SHP77 treated with DMSO at 0.1 percent for 48 hours (cell line): Measurements from ENCODE around the gene STXBP6.
"Not testable (repeated sequence)": the region's sequence is repeated elsewhere in the genome, so short reads cannot be mapped to it uniquely, and the experiment has no call there.

Source experiments
- DNase-seq: peaks from one replicate; lab custom pipeline; 2025; lab: John Stamatoyannopoulos, UW

The STXBP6 gene

DNA sequence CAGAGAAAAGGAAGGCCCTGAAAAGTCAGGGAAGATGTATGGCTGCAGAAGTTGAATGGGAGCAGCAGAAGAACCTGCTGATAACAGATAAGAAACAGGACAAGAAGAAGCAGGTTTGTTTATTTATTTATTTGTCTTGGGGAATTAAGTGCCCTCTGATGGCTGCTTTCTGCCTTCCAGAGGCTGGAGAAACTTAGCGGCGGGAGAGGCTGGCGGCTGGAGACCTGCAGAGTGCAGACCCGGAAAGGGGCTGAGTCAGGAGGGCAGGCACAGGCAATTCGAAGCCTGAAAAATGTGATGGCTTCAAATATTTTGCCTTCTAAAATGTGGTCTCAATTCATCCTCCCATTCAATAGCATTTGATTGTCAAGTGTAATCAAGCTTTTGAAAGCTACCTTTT lies 247.7 kb downstream of the STXBP6 start:
- no peak for DNase-seq

DNA sequence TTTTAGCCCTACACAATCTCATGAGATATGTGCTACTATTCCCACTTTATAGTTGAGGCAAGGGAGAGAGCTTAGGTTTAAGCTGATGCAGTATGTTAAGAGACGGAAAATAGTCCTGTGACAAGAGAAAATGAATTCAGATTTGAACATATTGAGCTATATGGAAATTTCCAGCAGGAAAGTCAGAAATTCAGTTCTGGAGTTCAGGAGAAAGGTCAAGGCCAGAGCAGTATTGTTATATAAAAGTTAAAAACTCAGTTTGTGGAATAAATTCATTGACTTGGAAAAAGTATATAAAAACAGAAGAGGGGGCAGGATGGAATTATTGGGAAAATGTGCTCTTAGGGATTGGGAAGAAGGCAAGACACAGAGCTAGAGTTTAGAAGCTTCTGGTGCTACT lies 248.9 kb downstream of the STXBP6 start:
- DNase-seq: no peak

DNA sequence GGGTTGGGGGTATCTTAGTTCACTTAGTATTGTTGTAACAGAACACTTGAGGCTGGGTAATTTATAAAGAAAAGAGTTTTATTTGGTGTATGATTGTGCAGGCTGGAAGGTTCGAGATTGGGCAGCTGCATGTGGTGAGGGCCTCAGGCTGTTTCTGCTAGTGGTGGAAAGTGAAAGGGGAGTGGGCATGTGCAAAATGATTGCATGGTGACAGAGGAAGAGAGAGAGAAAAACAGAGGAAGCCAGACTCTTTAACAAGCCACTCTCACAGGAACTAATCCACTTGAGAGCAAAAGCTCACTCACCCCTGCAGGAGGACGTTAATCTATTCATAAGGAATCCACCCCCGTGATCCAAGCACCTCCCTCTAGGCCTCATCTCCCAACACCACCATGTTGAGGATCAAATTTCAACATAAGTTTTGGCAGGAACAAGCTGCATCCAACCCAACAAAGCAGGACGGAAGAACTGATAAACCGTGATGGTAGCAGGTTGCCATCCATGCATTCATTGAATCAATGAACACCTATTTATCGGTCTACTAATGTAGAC lies 251.0 kb downstream of the STXBP6 start:
- DNase-seq: no peak

DNA sequence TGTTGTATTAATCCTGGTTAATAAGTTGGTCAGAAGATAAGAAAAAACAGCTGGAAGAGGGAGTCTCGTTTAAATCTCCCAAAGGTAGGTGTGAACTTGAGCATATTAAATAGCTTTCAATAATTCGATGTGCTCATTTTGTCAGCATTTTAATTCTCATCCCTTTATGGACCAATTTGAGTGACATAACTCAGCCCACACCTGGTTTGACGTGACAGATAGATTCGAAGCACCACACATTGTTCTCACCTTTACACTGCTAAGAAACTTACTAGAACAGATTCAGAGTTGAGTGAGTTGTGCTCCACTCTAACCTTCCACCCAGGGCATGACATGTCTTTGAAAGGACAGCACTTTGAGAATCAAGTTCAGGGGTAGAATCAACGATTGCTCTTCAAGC lies 254.5 kb downstream of the STXBP6 start:
- DNase-seq: no peak

DNA sequence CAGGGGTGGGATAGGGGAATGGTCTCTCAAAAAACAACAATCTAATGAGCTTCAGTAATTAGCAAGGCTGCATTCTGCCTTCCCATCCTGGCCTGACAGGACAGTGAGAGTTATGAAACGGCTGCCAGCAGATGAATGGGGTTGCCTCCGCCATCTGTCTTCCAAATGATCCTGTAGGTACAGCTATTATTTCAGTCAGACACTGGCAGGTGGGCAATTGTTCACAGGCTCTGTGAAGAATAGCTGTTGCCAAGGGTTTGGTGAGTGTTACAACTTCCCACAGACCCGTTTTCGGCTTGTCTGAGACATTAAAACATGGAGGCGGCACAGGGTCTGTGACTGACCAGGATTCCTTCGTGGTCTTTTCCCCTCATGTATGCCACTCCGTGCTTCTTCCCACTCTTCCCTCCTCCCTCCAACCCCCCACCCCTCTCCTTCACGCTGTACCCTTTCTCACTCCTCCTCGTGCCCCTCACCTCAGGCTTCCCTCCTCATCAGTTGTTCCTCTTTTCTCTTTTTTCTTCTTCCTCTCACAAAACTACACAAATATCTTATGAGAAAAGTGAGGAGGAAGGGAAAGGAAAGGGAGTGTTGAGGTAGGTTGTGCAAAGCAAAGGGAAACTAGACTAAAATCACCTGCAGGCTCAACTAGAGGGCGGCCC lies 255.2 kb downstream of the STXBP6 start:
- DNase-seq: no peak

DNA sequence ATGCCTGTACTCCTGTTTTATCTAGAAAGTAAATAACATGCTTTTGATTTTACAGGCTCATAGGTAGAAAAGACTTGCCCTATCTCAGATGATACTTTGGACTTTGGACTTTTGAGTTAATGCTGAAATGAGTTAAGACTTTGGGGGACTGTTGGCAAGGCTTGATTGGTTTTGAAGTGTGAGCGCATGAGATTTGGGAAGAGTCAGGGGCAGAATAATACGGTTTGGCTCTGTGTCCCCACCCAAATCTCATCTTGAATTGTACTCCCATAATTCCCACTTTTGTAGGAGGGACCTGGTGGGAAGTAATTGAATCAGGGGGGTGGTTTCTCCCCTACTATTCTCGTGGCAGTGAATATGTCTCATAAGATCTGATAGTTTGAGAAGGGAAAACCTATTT lies 259.8 kb downstream of the STXBP6 start:
- DNase-seq: no peak

DNA sequence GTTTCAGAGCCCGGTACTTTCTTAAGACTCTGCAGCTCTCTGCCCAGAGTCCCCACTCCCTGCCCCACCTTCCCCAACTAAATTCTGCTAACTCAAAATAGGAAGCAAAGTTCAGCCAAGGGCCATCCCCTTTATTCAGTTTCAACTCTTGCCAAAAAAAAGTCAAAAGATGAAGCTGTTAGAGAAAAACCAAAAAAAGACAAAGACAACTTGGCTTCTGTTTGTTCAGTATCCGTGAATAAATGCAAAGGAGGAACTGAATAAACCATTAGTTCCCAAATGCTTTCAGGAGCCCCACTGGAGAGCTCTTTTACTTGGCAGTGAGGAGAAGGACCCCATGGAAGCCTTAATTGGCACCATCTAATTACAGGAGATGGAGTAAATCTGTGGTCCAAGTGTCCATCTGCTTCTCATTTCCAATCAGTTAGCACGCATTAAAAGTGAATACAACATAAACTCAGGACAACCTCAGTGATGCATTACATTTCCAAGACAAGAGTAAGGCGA lies 260.5 kb downstream of the STXBP6 start:
- no peak for DNase-seq

DNA sequence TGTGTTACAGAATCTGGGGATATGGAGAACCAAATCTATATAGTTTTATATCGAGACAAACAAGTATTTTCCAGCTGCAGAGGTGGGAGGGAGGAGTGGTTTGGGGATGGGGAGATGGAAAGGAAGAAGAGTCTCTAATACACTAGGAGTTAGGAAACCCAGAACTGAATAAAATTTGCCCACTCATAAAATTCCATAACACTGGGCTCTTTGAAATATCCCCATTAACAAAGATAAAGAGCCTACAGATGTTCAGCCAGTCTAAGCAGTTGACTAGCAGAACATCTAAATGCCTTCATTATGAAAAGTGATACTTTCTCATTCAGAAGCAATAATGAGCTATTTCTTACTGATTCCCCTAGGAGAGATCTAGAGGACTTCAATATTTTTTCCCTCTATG lies 264.2 kb downstream of the STXBP6 start:
- no peak for DNase-seq

DNA sequence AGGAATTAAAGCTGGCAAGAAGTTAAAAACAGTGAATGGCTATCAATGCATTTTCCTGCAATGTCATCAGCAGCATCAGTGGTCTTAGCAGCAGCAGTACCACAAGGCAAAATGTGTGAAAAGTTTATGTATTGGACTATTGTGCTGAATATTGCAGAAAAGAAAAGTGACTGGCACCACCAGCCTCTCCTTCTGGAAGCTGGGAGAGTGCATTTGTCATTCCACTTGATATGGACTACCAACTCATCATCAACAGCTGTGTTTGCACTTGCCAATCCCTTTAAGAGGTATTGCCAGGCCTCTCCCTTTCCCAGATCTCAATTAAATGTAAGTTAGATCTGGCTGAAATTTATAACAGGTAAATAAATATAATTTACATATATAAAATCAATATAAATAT lies 265.0 kb downstream of the STXBP6 start:
- peak; percentile 3 for DNase-seq

DNA sequence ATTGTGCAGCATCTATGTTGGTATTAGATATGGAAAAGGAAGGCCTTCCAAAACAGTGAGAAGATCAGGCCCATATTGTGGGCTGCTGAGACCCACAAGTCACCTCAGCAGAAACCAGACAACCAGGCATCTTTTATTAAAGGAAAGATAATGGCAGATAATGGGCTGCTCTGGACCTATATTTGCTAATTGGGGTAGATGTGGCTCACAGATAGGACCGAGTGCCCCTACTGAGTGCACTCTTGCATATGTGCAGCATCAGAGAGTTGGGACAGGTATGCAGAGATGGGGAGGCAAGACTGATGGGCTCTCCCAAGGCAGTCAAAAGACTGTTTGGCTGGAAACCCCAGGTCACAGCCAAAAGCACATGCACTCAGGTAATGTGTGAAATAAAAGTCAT lies 266.2 kb downstream of the STXBP6 start:
- no peak for DNase-seq

DNA sequence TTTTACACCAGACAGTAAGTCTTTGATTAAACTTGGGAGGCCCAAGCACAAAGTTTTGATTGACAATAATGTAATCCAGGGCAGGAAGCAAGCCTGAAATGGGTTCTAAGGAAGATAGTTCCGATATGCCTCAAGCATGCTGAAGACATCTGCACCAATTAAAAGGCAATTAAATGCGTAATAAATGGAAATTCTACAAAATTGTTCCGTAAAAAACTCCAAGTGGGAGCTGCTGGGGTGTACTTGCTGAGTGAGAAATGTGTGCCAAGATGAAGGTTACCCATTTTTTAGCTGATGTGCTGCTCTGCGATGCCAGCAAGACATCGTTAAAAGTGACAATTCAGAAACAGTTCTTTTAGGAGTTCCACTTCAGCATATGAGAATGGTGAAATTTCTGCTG lies 269.7 kb downstream of the STXBP6 start:
- DNase-seq: no peak

DNA sequence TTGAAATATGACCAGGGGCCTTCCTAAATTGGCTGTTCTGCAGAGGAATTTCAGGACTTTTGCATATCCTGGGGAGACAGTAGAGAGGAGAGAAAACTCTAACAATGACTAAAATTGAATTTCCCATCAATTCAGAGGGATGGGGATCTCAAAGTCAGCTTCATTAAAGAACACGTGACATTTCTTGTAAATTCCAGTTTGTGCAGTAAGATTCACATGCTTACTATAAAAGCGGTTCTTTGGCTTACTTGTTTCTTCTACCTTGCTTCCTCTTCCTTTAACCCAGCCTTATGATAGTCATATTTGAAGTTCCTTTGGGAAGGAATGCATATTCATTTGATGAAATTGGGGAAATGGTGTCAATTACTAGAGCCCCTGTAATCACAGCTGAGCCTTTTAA lies 272.3 kb downstream of the STXBP6 start:
- no peak for DNase-seq

DNA sequence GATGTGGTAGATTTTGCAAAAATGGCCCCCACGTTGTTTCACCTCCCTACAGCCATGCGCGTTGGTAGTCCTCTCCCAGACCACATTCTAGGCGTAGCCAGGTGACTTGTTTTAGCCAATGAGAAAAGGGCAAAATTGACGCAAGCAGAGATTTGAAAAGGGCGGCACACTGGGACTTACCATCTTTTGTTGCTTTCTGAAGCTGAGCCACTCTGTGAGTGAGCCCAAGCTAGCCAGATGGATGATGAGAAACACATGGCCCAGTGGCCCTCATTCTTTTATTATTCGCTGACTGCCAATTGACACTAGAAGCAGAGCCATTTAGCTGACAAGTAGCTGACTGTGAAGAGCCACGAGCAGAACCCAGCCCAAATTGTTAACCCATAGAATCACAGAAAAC lies 274.0 kb downstream of the STXBP6 start:
- no peak for DNase-seq

DNA sequence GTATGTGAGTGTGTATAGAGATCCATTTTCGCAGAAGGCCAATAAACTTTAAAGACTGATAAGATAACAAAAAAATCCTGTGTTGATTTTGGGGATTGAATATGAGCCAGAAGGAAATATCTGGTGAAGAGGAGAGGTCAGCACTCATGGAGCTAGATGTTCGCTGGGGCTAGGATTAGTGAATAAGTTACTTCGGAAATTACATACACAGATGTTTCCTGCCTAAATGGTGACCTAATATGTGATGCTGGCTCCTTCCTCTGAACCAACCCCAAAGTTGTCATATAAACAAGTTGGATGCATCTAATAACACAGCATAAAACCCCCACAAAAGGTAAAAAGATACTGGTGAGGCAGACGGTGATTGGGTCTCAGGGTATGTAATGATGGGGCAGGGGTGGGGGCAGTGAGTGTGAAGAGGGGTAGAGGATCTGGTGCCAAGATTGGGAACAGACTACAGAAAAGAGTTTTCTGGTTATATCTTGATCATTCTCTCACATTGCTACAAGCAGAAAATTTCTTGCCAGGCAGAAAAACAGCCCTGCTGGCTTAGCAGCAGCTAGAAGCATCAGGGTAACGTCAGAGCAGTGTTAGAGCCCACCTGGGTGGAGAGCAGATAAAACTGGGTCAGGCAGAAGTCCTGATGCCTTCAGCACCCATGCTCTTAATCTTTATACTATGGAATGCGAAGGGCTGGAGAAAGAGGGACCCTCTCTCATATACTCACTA lies 275.6 kb downstream of the STXBP6 start:
- no peak for DNase-seq

DNA sequence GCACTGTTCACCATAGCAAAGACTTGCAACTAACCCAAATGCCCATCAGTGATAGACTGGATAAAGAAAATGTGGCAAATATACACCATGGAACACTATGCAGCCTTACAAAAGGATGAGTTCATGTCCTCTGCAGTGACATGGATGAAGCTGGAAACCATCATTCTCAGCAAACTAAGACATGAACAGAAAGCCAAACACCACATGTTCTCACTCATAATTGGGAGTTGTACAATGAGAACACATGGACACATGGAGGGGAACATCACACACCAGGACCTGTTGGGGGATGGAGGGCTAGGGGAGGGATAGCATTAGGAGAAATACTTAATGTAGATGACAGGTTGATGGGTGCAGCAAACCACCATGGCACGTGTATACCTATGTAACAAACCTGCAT lies 276.4 kb downstream of the STXBP6 start:
- DNase-seq: not testable (repeated sequence)

DNA sequence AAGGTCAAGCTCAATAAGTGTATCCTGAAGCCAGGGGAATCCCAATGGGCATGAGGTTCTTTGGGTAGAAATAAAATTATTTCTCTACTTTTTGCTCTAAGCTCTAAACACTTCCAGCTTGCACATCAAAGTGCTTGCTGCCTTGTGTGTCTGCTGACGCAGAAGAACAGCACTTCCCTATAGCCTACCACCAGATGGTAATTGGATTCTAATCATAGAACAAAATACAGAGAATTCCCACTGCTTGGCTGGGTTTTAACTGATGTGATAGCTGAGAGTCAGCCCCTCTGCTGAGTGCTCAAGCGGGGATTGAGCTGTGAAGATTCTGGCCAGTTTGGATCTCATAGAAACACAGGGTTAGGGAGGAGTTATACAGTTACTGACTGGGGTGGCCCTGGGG lies 283.5 kb downstream of the STXBP6 start:
- no peak for DNase-seq

DNA sequence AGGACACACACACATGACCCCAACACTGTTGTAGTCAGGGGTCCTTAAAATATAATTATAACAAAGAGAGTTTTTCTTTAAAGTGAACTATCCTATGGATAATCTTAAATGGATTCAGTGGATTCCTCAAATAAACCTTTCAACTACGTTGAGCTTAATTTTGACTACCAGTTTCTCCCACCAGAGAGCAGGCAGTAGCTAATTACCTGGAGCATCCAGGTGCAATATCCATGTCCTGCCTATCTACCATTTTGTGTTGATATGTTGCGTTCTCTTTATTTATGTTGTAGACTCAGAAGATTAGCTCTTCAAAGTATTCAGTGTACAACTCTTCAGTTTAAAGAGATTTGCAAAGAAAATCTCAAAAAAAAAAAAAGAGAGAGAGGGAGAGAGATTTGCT lies 288.8 kb downstream of the STXBP6 start:
- DNase-seq: no peak
